Measurements from ENCODE around the gene CREM.
"Not testable (repeated sequence)": the region's sequence is repeated elsewhere in the genome, so short reads cannot be mapped to it uniquely, and the experiment has no call there.

CREM gene

GRCh38 chr10:35194471-35194870, 67.8 kb downstream of the CREM start:
- DNase-seq (ENCODE audit: low read depth in 2 of 2) = no peak

- DNase-seq (ENCODE audit: low read depth in 2 of 2) = peak in 1 of 2 donors; percentile 32
Measured at GRCh38 chr10:35194906-35195305, 68.3 kb downstream of the CREM start.

DNA sequence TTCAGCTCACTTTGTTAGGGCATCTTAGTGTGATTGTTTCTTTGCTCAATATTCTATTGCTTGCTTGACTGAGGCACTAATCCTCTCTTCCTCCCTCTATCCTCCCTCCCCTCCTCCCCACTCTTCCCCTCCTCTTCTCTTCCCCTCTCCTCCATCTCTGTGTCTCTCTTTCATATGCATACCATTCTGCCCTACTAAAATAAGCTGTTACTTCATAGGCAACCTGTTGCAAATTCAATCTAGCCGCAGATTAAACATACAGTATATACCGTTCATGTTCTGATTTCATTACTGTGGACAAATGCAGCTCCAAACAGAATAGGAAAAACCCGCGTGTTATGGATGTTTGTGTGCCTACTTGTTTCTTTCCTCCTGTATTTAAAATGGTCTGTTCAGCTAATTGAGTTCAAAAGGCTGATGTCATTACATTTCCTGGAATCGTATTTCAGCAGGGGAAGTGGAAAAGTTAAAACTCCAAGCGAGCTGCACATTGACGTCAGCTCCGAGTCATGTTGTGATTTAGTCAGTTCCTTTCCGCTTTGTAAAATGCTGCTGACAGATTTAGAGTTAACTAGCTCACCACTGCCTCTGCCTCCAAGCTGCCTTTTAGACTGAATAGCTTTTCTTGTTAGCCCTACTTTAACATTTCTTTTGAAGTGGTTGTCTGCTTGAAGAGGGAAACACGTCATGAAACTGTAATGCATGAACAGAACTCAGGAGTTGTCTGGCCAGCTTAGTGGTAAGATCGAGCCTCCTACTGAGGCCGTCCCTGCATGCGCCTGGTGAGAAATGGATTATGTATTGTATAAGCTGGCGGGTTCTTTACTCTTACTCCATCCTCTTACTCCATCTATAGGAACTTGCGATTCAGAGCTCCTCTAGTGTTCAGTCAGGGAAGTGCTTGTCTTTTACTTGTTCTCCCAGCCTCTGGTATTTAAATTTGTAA, 69.0 kb downstream of the CREM start:
- DNase-seq (ENCODE audit: low read depth in 2 of 2) = peak; percentile 55 to 78

GRCh38 chr10:35200487-35200886, 73.8 kb downstream of the CREM start:
- DNase-seq (ENCODE audit: low read depth in 2 of 2) = no peak

DNA sequence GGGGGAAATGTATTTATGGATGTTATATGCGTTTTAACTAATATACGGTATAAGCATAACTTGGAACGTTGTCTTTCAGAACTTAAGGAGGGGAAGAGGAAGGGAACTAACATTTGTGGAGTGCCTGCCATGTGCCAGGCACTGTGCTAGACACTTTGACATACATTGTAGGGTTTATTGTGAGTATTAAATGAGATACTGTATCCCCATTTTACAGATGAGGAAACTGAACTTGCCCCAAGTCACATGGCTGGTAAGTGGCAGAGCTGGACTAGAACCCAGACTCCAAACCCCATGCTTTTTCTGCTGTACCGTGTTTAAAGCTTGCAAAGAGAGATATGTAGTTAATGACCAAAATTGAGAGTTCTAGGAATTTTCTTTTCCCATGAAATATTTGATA, 74.6 kb downstream of the CREM start:
- no peak for DNase-seq (ENCODE audit: low read depth in 2 of 2)

DNA sequence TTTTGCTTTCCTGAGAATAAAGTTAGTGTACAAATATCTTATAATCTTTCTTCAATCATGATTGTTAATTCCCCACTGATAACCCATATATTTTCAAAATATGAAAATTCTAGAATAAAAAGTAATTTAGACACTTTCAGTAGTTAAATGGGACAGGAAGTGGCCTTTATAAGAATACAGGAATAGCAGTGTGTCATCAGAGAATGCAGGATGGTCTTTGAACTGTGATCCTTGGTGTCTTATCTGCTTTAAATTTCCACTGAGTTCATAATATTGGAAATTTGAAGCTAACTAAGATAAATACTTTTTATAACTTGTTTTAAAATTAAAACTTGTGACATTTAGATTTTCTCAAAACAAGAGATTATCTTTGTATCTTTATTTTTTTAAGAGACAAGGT, 75.4 kb downstream of the CREM start:
- DNase-seq (ENCODE audit: low read depth in 2 of 2) = no peak

GRCh38 chr10:35203745-35204144, 77.1 kb downstream of the CREM start:
- no peak for DNase-seq (ENCODE audit: low read depth in 2 of 2)

DNA sequence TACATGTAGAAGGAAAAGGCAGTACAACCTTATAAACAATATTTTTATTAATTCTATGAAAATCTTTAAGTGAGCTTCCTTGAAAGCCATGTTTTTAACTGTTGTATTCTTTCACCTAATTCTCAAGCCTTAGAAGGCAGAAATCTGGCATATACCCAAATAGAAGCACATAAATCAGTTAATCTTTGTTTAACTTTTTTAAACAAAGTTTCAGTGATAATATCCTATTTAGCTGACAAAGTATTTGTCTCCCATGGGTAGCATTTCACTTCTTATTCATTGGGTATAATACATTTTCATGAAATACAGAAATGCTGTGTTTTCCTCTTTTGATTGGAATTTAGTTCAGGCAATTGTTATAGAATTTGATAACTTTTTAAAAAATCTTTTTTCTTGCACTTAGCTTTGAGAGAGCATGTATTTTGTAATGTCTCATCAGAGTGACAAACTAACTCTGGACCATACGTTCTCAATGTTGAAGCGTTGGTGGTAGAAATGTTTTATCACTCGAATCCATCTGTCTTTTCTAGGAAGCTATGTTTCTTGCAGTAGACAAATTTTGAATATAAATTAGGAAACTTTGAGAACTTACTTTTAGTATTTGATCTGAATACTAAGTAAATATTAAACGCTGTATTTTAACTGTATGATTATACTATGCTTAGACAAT, 78.1 kb downstream of the CREM start:
- no peak for DNase-seq (ENCODE audit: low read depth in 2 of 2)

DNA sequence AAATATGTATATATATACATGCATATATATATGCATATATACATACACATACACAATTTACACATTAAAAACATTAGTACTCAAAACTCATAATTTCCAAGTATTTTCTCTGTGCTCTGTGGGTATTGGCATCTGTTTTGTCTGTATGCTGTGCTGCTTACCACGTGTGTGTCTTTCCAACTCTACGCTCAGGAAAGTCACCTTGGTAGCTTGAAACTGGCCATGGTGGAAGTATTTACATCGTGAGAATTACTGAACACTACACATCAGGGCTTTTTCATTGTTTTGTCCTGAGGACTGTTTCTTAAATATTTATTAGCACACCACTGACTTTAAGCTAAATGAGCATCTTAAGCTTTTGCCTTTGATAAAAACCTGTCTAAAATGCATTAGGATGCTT, 79.6 kb downstream of the CREM start:
- no peak for DNase-seq (ENCODE audit: low read depth in 2 of 2)

DNA sequence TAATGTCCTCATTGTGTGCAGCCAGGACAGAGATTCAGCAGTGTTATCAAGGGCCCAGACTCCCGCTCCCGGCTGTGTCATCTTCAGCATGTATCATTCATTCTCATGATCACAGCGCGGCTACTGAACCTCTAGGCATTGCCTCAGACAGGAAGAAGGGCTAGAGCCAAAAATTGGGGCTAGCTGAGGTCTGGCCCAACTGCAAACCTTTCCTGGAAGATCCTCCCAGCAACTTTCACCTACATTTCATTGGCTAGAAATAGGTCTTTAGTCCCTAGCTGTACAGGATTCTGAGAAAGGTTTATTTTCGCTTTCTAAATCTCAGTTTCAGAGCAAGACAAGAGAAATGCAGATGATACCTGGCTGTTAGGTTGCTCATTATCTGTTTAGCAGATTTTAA, 81.9 kb downstream of the CREM start:
- DNase-seq (ENCODE audit: low read depth in 2 of 2) = no peak

DNA sequence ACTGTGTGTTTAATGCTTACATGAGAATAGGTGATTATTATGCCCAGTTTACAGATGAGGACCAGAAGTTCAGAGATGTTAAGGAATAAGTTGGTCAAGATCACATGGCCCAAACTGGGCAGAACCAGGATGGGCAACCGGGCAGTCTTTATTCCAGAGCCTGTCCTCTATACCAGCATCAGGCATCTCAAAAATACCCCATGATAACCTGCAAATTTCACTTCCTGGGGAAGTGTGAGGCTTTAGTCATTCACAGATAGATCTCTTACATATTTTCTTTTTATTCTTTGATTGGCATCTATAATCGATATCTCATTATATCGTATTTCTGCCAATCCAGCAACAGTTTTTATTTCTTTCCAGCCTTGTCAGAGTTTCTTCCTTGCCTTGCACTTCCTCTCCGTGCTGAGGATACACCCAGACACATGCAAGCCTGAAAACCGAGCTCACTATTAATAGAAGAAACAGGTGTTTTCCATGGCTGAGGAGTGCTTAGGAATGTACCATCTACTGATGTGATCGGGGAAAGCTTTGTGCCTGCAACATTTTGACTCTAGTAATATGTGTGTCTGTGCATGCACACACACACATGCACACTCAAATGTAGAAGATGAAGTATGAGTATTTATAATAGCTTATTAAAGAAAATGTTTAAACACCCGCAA, 82.4 kb downstream of the CREM start:
- DNase-seq (ENCODE audit: low read depth in 2 of 2) = no peak

DNA sequence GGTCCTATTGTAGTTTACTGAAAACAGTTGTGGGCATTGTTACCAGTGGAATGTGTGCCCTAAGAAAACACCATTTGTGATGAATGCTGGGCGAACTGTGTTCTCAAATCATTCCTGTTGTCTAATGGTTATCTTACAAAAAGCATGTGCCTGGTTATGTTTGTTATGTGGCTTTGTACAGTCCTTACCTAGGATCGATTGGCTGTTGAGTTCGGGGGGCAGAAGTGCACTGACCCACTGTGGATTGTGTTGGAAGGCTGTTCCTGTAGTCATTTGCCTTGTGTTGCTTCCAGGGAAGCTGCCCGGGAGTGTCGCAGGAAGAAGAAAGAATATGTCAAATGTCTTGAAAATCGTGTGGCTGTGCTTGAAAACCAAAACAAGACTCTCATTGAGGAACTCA, 84.3 kb downstream of the CREM start:
- DNase-seq (ENCODE audit: low read depth in 2 of 2) = no peak

GRCh38 chr10:35211390-35211789, 84.7 kb downstream of the CREM start:
- no peak for DNase-seq (ENCODE audit: low read depth in 2 of 2)

- DNase-seq (ENCODE audit: low read depth in 2 of 2) = no peak
Measured at GRCh38 chr10:35212856-35213255, 86.2 kb downstream of the CREM start.

DNA sequence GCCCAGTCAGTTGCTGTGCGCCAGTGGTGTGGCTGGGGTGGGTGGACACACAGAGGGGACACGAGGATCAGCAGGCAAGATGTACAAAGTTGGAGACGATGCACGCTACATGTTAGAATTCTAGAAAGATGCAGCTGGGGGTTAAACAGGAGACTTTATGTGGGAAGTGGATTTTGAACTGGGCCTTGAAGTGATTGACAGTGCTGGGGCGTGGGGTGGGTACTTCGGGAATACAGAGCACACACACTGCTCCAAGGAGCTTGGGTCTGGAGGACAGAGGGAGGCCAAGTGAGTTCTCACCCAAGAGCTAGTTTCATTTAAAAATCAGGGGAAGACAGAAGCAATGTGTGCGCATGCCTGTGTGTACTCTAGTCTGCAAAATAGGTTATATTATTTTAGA, 87.1 kb downstream of the CREM start:
- DNase-seq (ENCODE audit: low read depth in 2 of 2) = no peak

- DNase-seq (ENCODE audit: low read depth in 2 of 2) = no peak
Measured at GRCh38 chr10:35214607-35215020, 88.0 kb downstream of the CREM start.

DNA sequence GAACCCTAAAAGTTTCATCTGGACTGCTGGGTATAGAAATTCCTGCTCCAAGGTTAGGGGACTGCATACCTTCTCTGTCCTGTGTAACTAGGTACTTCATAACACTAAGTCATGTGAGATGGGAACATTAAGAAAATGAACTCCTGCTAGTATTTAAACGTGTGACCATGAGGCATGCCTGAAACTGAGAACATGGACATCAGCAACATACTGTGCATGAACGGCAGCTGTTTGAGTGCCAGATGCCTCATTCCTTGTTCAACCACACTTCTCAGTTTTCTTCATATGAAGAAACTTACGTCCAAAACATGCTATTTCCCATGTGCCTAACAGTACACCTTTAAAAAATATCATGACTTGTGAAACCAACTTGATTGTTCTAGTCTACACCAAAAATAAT, 88.5 kb downstream of the CREM start:
- DNase-seq (ENCODE audit: low read depth in 2 of 2) = no peak

- DNase-seq (ENCODE audit: low read depth in 2 of 2) = peak in 1 of 2 donors; percentile 5
Measured at GRCh38 chr10:35216303-35216905, 89.8 kb downstream of the CREM start.

DNA sequence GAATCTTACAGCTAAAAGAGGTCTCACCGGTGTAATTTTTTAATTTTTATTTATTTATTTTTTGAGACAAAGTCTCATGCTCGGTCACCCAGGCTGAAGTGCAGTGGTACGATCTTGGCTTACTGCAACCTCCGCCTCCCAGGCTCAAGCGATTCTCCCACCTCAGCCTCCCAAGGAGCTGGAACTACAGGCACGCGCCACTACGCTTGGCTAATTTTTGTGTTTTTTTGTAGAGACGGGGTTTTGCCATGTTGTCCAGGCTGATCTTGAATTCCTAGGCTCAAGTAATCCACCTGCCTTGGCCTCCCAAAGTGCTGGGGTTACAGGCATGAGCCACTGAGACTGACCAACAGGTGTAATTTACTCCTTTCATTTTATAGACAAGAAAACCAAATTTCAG, 90.3 kb downstream of the CREM start:
- DNase-seq (ENCODE audit: low read depth in 2 of 2) = not testable (repeated sequence)

GRCh38 chr10:35217455-35217854, 90.8 kb downstream of the CREM start:
- no peak for DNase-seq (ENCODE audit: low read depth in 2 of 2)

GRCh38 chr10:35218339-35218955, 91.8 kb downstream of the CREM start:
- peak; percentile 44 to 68 for DNase-seq (ENCODE audit: low read depth in 2 of 2)

GRCh38 chr10:35219292-35219691, 92.6 kb downstream of the CREM start:
- peak in 1 of 2 donors; percentile 7 for DNase-seq (ENCODE audit: low read depth in 2 of 2)
